Omental fat pad (tissue), 4 donors: ENCODE data around the gene GBP7. TPM values are rescaled to one million over a fixed set of nuclear protein-coding genes. Genes with fewer than 3 reads are reported as not detected.
A peak's percentile ranks its signal among the peaks of the same experiment; 100 is the strongest.
"Not testable (repeated sequence)": the region's sequence is repeated elsewhere in the genome, so short reads cannot be mapped to it uniquely, and the experiment has no call there.

Experiments
- ATAC-seq: fragments of 150-250 bp; one replicate; pipeline ENCODE4 v1.9.1; 2016; ENCODE audit warnings: mild to moderate bottlenecking, moderate library complexity; ENCODE audit not compliant: low FRiP score
- DNase-seq: peaks from one replicate; pipeline ENCODE4 v3.0.0-alpha.2; 2019; ENCODE audit warnings: low spot score
- CTCF ChIP-seq, 3 donors: fragments of 450-650 bp; IDR thresholded peaks; one replicate each; pipeline ENCODE4 v1.5.1; 2016 to 2017; ENCODE audit warnings: antibody characterized with exemption in 3 of 3, mild to moderate bottlenecking in 3 of 3, moderate library complexity in 2 of 3
- total RNA-seq, 4 donors: library from RNA; depleted of rRNA; stranded (reverse); fragments of >200 nt; gene quantifications; one replicate each; pipeline ENCODE4 v1.1.0, GENCODE V29; 2016

The GBP7 gene
- total RNA-seq, 4 donors from 2014 or later, result not detected

- TF ChIP-seq CTCF (IDR thresholded peaks at IDR 0.05), result no peak
- DNase-seq (no peak), ATAC-seq (no peak)
These were observed 45.1 kb downstream of the GBP7 start for GRCh38 chr1:89130716-89131115.

- TF ChIP-seq CTCF (IDR thresholded peaks at IDR 0.05), result no peak
- ATAC-seq (no peak), DNase-seq (no peak)
These were observed 45.9 kb downstream of the GBP7 start for GRCh38 chr1:89129911-89130310.

GRCh38 chr1:89128003-89128458 is 47.8 kb downstream of the GBP7 start:
- DNase-seq, ATAC-seq: not testable (repeated sequence)

GRCh38 chr1:89126602-89127565 is 48.9 kb downstream of the GBP7 start:
- DNase-seq, ATAC-seq: not testable (repeated sequence)

GRCh38 chr1:89125913-89126580 is 49.8 kb downstream of the GBP7 start, which contains the start of gene GBP2:
GBP2 (minus strand) TSS chr1:89126114; CDS start chr1:89121966, 4,148 bp downstream.
- ATAC-seq, result peak; percentile 85
- TF ChIP-seq CTCF (IDR thresholded peaks at IDR 0.05), result no peak
- DNase-seq, result no peak

- no peak for DNase-seq
- no peak for TF ChIP-seq CTCF (IDR thresholded peaks at IDR 0.05)
- peak; percentile 39 for ATAC-seq
These were observed 50.4 kb downstream of the GBP7 start for GRCh38 chr1:89125240-89125912.

GRCh38 chr1:89121641-89122040 is 54.2 kb downstream of the GBP7 start:
- DNase-seq (no peak), ATAC-seq (no peak)
- no peak for TF ChIP-seq CTCF (IDR thresholded peaks at IDR 0.05)
